ENCODE data around the gene DNHD1. TPM values are rescaled to one million over a fixed set of nuclear protein-coding genes. Genes with fewer than 3 reads are reported as not detected.

DNHD1 gene
- total and polyA plus RNA-seq, 2 of the 13 experiments (the other 11 are each of a cell fraction or from before 2014, with no cell fraction given): 2.7 to 9.3 TPM

DNA sequence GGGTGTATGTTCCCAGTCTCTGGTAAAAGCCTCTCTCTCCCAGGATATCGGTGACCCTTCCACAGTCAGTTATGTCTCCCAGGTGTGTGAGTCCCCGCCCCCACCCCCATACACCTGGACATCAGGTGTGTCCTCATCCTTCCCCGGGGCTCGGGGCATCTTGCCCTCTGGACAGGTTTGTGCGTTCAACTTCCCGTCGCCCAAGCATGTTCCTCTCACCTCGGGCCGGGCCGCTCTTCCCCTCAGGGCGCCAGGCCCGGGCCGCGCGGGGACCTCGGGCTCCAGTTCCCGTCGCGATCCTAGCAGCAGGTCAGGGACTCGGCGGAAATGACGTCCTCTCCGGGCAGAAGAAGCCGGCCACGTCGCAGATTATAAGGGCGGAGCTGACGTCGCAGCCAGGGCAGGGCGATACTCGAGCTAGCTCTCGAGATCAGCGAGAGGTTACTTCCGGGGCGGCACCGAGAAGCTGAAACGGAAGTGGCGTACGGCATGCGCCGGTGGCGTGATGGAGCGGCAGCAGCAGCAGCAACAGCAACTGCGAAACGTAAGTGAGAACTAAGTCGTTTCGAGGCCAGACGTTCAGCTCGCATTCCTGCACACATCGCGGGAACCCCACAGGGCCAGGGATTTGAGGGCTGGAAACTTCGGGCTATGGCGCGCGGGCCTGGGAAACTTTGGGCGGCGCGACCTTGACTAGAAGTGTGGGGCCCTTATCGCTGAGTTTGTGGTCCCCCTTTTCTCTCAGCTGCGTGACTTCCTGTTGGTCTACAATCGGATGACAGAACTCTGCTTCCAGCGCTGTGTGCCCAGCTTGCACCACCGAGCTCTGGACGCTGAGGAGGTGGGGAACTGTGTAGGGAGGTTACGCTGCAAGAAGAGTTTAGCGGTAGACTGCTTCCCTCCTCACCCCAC, 15.8 kb upstream of the DNHD1 start, which contains the start of the genes ARFIP2 and TIMM10B (continued):
- TF ChIP-seq ZNF30 (CRISPR knock-in tag; IDR thresholded peaks at IDR 0.05) (no peak), MATR3 (CRISPR knock-in tag; IDR thresholded peaks at IDR 0.05) (no peak), ZNF841 (CRISPR knock-in tag; IDR thresholded peaks at IDR 0.05; ENCODE audit: borderline replicate concordance) (no peak), ARNT2 (CRISPR knock-in tag; IDR thresholded peaks at IDR 0.05; ENCODE audit: low read depth) (peak; percentile 59), ZNF484 (CRISPR knock-in tag; IDR thresholded peaks at IDR 0.05; ENCODE audit: borderline replicate concordance, low read depth) (no peak), JARID2 (CRISPR knock-in tag; IDR thresholded peaks at IDR 0.05; ENCODE audit: insufficient replicate concordance) (no peak), NR2C2 (CRISPR knock-in tag; IDR thresholded peaks at IDR 0.05; ENCODE audit: borderline replicate concordance) (peak; percentile 95), ZNF678 (CRISPR knock-in tag; IDR thresholded peaks at IDR 0.05) (no peak), ZNF343 (CRISPR knock-in tag; IDR thresholded peaks at IDR 0.05) (0 out of 2 replicates have a peak, but pooled peaks have one; percentile 44), ZNF570 (CRISPR knock-in tag; IDR thresholded peaks at IDR 0.05; ENCODE audit: borderline replicate concordance) (no peak), ZNF616 (CRISPR knock-in tag; IDR thresholded peaks at IDR 0.05; ENCODE audit: low read depth) (no peak), SMAD1 (CRISPR knock-in tag; IDR thresholded peaks at IDR 0.05; ENCODE audit: borderline replicate concordance, low read depth) (peak; percentile 85; the same call in 1 of the 2 replicates)
- TF ChIP-seq, protein P1, sequence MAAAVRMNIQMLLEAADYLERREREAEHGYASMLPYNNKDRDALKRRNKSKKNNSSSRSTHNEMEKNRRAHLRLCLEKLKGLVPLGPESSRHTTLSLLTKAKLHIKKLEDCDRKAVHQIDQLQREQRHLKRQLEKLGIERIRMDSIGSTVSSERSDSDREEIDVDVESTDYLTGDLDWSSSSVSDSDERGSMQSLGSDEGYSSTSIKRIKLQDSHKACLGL (CRISPR knock-in tag; IDR thresholded peaks at IDR 0.05): peak; percentile 81; the same call in 1 of the 2 replicates
- TF ChIP-seq, protein P2, sequence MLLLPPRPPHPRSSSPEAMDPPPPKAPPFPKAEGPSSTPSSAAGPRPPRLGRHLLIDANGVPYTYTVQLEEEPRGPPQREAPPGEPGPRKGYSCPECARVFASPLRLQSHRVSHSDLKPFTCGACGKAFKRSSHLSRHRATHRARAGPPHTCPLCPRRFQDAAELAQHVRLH (CRISPR knock-in tag; IDR thresholded peaks at IDR 0.05; ENCODE audit: borderline replicate concordance, low read depth): peak; percentile 69; the same call in 1 of the 2 replicates
- TF ChIP-seq, protein P3, sequence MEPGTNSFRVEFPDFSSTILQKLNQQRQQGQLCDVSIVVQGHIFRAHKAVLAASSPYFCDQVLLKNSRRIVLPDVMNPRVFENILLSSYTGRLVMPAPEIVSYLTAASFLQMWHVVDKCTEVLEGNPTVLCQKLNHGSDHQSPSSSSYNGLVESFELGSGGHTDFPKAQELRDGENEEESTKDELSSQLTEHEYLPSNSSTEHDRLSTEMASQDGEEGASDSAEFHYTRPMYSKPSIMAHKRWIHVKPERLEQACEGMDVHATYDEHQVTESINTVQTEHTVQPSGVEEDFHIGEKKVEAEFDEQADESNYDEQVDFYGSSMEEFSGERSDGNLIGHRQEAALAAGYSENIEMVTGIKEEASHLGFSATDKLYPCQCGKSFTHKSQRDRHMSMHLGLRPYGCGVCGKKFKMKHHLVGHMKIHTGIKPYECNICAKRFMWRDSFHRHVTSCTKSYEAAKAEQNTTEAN (CRISPR knock-in tag; conservative IDR thresholded peaks at IDR 0.05): 0 out of 2 replicates have a peak, but pooled peaks have one; percentile 40
- TF ChIP-seq, protein P4, sequence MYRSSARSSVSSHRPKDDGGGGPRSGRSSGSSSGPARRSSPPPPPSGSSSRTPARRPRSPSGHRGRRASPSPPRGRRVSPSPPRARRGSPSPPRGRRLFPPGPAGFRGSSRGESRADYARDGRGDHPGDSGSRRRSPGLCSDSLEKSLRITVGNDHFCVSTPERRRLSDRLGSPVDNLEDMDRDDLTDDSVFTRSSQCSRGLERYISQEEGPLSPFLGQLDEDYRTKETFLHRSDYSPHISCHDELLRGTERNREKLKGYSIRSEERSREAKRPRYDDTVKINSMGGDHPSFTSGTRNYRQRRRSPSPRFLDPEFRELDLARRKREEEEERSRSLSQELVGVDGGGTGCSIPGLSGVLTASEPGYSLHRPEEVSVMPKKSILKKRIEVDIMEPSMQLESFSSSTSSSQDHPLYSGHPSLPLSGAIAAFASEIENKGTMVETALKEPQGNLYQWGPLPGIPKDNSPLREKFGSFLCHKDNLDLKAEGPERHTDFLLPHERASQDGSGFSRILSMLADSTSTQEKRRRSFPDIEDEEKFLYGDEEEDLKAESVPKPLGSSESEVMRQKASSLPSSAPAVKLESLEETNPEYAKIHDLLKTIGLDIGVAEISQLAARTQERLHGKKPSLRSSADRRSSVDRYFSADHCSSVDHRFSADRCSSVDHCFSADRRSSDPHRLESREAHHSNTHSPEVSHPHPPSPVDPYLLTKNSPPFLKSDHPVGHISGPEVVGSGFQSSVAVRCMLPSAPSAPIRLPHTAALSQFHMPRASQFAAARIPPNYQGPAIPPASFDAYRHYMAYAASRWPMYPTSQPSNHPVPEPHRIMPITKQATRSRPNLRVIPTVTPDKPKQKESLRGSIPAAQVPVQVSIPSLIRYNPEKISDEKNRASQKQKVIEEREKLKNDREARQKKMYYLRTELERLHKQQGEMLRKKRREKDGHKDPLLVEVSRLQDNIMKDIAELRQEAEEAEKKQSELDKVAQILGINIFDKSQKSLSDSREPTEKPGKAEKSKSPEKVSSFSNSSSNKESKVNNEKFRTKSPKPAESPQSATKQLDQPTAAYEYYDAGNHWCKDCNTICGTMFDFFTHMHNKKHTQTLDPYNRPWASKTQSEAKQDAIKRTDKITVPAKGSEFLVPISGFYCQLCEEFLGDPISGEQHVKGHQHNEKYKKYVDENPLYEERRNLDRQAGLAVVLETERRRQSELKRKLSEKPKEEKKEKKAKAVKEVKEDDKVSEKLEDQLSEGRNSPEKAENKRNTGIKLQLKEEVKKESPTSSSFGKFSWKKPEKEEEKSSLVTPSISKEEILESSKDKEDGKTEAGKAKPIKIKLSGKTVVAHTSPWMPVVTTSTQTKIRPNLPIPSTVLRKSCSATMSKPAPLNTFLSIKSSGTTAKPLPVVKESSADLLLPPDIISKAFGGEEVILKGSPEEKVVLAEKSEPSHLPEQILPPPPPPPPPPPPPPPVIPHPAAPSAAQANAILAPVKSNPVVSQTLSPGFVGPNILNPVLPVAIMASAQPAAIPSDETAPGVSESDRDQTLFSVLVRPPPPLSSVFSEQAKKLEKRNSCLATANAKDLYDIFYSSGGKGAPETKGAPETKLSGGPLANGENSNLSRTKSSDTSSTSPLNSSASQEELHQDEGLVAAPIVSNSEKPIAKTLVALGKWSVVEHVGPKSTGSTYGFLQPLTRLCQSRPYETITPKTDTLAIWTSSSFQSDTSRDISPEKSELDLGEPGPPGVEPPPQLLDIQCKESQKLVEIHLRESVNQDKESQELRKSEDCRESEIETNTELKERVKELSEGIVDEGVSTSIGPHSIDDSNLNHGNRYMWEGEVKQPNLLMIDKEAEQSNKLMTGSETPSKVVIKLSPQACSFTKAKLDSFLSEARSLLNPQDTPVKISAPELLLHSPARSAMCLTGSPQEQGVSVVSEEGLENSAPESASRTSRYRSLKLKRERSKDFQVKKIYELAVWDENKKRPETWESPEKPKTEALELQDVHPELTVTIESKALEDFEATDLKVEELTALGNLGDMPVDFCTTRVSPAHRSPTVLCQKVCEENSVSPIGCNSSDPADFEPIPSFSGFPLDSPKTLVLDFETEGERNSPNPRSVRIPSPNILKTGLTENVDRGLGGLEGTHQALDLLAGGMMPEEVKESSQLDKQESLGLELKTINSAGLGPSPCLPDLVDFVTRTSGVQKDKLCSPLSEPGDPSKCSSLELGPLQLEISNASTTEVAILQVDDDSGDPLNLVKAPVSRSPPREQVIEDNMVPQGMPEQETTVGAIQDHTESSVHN (CRISPR knock-in tag; IDR thresholded peaks at IDR 0.05): no peak

All from HepG2 (cell line).